Measurements from ENCODE around the gene PDIA5. TPM values are rescaled to one million over a fixed set of nuclear protein-coding genes. Genes with fewer than 3 reads are reported as not detected.
A peak's percentile ranks its signal among the peaks of the same experiment; 100 is the strongest.

PDIA5 gene
- total RNA-seq, 1 experiment from 2014 or later, result 50.8 TPM

DNA sequence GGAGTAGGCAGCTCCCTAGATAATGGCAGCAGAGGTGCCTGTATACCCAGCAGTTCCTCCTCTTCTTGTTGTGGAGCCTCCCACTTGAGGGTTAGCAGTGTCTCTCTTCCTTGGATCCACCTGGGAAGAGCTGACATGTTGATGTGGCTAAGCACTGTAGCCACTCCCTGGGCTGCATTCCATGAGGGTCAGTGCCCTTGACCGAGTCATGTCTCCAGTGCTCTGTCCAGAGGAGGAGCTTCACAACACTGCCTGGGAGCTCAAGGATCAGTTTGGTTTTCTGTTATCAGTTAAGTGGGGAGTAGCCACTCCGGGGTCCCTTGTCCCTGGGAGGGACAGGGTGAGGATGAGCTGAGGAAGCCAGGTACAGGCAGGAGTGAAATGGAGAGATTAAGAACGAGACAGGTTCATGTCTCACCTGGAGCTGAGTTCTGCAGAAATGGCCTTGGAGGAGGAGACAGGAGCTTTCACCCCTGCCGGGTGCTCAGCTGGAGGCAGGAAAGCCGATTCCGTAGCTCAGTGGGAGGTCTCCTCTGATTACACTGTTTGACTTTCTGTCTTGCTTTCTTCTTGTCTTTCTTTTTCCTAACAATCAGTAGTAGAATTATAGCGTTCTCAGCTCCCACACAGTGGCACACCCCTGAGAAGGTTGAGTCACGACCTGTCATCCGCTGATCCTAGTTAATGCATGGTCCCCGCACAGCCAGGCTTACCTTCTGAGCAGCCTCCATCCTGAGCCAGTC lies 77.0 kb downstream of the PDIA5 start:
- intact Hi-C loops (cut with micrococcal nuclease), result no loop called here
- Histone ChIP-seq H3K4me2 (ENCODE audit: low read length) (peak overlapping the region; percentile 47), H3K9ac (ENCODE audit: low read length) (no peak overlapping the region), H3K27ac (ENCODE audit: low read depth, low read length) (peak overlapping the region; percentile 11; the same call in 1 of the 2 replicates), H3K9me3 (ENCODE audit: control insufficient read depth in 1 of 2, insufficient read depth in 1 of 2, low read depth in 1 of 2, low read length in 2 of 2) (no peaks in the 10 kb centered on the region), H3K79me2 (ENCODE audit: insufficient read depth, low read length) (no peaks in the 10 kb centered on the region; the same call in 1 of the 2 replicates), H2AFZ (ENCODE audit: low read depth, low read length, poor library complexity, severe bottlenecking) (no peak overlapping the region), H3K36me3 (ENCODE audit: control insufficient read depth in 1 of 2, insufficient read depth in 2 of 2, low read length in 2 of 2) (peaks cover 17 to 28% of the 10 kb centered on the region in 2 experiments; a peak in 3 of 4 replicates), H3K4me1 (ENCODE audit: control insufficient read depth in 1 of 2, insufficient read depth in 2 of 2, low read length in 2 of 2) (peaks cover 5 to 20% of the 10 kb centered on the region in 2 experiments; a peak in 3 of 4 replicates), H4K20me1 (ENCODE audit: insufficient read depth) (no peaks in the 10 kb centered on the region), H3K27me3 (ENCODE audit: insufficient read depth, low read length) (no peaks in the 10 kb centered on the region), H3K4me3 (replicated peaks in 1 of 2; ENCODE audit: low read depth in 1 of 2, low read length in 2 of 2) (no peak overlapping the region), H3K9me2 (ENCODE audit: insufficient read depth) (no peaks in the 10 kb centered on the region)
- POLR2A ChIA-PET, result no interaction called here
- CTCF ChIA-PET, result no interaction called here
- RAD21 ChIA-PET (ENCODE audit: low non-redundant PET in 1 of 2, low total read pairs in 2 of 2, uncharacterized antibody in 2 of 2, unreplicated experiment in 2 of 2), result no interaction called here
- no TSS peak for BruUV-seq (replicated peaks)
- DNase-seq (ENCODE audit: low read depth, low spot score) (no peak), ATAC-seq (peak; percentile 81)
- TF ChIP-seq TCF7L2 (IDR thresholded peaks at IDR 0.05; ENCODE audit: borderline replicate concordance, extremely low read depth, insufficient read depth, insufficient read length) (peak; percentile 72), EGR1 (IDR thresholded peaks at IDR 0.05; ENCODE audit: low read depth) (no peak)

DNA sequence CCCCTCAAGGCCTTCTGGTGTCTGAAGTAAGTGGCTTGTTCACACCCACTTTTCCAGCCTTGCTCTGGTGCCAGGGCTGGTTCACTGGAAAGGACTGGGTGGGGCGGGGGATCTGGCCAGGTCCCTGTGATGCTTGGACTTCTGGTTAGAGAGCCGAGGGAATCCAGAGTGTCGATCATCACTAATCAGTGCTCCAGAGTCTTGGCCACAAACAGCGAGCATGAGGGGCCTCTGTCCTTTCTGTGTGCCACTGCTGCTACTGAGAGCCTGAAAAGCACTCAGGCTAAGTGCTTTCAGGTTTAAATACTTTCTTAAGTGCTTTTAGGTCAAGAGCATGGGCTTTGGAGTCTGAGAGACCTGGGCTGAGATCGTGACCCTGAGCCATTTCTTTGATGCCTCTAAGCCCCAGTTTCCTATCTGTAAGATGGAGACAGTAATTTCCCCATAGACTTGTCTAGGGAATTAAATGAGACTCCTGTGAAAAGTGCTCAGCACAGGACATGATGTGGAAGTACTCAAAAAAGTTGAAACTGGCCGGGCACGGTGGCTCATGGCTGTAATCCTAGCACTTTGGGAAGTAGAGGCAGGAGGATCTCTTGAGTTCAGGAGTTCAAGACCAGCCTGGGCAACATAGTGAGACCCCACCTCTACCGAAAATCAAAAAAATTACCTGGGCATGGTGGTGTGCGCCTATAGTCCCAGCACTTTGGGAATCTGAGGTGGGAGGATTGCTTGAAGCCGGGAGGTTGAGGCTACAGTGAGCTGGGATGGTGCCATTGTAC lies 81.1 kb downstream of the PDIA5 start:
- Histone ChIP-seq H3K27ac (ENCODE audit: low read depth, low read length) (no peak overlapping the region), H2AFZ (ENCODE audit: low read depth, low read length, poor library complexity, severe bottlenecking) (no peak overlapping the region), H3K9me2 (ENCODE audit: insufficient read depth) (no peaks in the 10 kb centered on the region), H3K9ac (ENCODE audit: low read length) (no peak overlapping the region), H3K4me3 (replicated peaks in 1 of 2; ENCODE audit: low read depth in 1 of 2, low read length in 2 of 2) (no peak overlapping the region), H3K36me3 (ENCODE audit: control insufficient read depth in 1 of 2, insufficient read depth in 2 of 2, low read length in 2 of 2) (peaks cover 31 to 40% of the 10 kb centered on the region in 2 experiments; a peak in 3 of 4 replicates), H3K79me2 (ENCODE audit: insufficient read depth, low read length) (no peaks in the 10 kb centered on the region), H3K4me1 (ENCODE audit: control insufficient read depth in 1 of 2, insufficient read depth in 2 of 2, low read length in 2 of 2) (peaks cover 5 to 12% of the 10 kb centered on the region in 2 experiments; a peak in 3 of 4 replicates), H4K20me1 (ENCODE audit: insufficient read depth) (no peaks in the 10 kb centered on the region), H3K27me3 (ENCODE audit: insufficient read depth, low read length) (no peaks in the 10 kb centered on the region), H3K9me3 (ENCODE audit: control insufficient read depth in 1 of 2, insufficient read depth in 1 of 2, low read depth in 1 of 2, low read length in 2 of 2) (no peaks in the 10 kb centered on the region), H3K4me2 (ENCODE audit: low read length) (no peak overlapping the region)
- DNase-seq (ENCODE audit: low read depth, low spot score) (no peak), ATAC-seq (no peak)
- POLR2A ChIA-PET, result no interaction called here
- BruUV-seq (replicated peaks), result no TSS peak
- RAD21 ChIA-PET (ENCODE audit: low non-redundant PET in 1 of 2, low total read pairs in 2 of 2, uncharacterized antibody in 2 of 2, unreplicated experiment in 2 of 2), result no interaction called here
- CTCF ChIA-PET, result no interaction called here
- intact Hi-C loops (cut with micrococcal nuclease), result no loop called here
- TF ChIP-seq EZH2phosphoT487 (IDR thresholded peaks at IDR 0.05; ENCODE audit: borderline replicate concordance) (no peak), TCF7L2 (IDR thresholded peaks at IDR 0.05; ENCODE audit: borderline replicate concordance, extremely low read depth, insufficient read depth, insufficient read length) (no peak), JUND (IDR thresholded peaks at IDR 0.05) (no peak), FOSL1 (IDR thresholded peaks at IDR 0.05; ENCODE audit: low read depth) (no peak), ZFX (IDR thresholded peaks at IDR 0.05) (no peak)
- TF ChIP-seq, protein P1, sequence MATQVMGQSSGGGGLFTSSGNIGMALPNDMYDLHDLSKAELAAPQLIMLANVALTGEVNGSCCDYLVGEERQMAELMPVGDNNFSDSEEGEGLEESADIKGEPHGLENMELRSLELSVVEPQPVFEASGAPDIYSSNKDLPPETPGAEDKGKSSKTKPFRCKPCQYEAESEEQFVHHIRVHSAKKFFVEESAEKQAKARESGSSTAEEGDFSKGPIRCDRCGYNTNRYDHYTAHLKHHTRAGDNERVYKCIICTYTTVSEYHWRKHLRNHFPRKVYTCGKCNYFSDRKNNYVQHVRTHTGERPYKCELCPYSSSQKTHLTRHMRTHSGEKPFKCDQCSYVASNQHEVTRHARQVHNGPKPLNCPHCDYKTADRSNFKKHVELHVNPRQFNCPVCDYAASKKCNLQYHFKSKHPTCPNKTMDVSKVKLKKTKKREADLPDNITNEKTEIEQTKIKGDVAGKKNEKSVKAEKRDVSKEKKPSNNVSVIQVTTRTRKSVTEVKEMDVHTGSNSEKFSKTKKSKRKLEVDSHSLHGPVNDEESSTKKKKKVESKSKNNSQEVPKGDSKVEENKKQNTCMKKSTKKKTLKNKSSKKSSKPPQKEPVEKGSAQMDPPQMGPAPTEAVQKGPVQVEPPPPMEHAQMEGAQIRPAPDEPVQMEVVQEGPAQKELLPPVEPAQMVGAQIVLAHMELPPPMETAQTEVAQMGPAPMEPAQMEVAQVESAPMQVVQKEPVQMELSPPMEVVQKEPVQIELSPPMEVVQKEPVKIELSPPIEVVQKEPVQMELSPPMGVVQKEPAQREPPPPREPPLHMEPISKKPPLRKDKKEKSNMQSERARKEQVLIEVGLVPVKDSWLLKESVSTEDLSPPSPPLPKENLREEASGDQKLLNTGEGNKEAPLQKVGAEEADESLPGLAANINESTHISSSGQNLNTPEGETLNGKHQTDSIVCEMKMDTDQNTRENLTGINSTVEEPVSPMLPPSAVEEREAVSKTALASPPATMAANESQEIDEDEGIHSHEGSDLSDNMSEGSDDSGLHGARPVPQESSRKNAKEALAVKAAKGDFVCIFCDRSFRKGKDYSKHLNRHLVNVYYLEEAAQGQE (IDR thresholded peaks at IDR 0.05; ENCODE audit: low read depth), result no peak
- TF ChIP-seq, protein P2, sequence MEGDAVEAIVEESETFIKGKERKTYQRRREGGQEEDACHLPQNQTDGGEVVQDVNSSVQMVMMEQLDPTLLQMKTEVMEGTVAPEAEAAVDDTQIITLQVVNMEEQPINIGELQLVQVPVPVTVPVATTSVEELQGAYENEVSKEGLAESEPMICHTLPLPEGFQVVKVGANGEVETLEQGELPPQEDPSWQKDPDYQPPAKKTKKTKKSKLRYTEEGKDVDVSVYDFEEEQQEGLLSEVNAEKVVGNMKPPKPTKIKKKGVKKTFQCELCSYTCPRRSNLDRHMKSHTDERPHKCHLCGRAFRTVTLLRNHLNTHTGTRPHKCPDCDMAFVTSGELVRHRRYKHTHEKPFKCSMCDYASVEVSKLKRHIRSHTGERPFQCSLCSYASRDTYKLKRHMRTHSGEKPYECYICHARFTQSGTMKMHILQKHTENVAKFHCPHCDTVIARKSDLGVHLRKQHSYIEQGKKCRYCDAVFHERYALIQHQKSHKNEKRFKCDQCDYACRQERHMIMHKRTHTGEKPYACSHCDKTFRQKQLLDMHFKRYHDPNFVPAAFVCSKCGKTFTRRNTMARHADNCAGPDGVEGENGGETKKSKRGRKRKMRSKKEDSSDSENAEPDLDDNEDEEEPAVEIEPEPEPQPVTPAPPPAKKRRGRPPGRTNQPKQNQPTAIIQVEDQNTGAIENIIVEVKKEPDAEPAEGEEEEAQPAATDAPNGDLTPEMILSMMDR (IDR thresholded peaks at IDR 0.05 in 2 of 3, conservative IDR thresholded peaks at IDR 0.05 in 1 of 3; ENCODE audit: borderline replicate concordance in 1 of 3, insufficient read depth in 1 of 3, low read depth in 2 of 3, low read length in 2 of 3), result no peak

All from HCT116 (cell line).